Measurements from ENCODE around the gene DRGX. TPM values are rescaled to one million over a fixed set of nuclear protein-coding genes. Genes with fewer than 3 reads are reported as not detected.

DRGX gene
- polyA plus RNA-seq, 3 donors = 0.09 TPM; not detected in 2

DNA sequence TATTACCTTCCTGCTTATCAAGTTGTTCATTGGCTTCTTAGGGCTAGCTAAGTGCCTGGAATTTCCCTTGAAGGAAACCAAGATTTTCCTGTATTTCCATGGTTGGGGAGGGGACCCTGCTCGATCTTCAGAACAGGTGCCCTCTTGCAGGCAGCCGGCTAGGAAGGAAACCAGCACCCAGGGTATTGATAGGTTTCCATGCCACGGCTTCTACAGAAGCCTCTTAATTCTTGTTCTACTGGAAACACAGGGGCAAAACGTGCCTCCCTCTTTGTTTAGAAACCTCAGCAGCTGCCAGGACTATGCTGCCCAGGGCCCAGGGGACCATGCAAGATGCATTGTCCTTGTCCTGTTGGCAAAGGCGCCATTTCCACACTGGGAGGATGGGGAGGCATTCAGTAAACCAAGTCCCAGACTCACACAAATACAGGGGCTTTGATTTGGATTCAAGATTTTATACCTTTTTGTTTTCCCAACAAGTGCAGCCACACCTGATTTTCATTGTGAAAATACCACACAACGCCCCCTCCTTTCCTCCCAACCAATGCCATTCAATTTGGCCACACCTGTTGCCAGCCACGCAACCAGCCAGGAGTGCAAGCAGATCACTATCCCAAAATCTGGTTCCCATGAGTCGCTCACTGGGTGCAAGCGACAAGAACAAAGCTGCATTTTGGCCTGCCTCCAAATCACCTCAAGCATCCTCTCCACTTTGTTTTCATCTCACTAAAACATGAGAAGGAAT lies 67.3 kb downstream of the DRGX start:
- DNase-seq (ENCODE audit: extremely low read depth in 1 of 11, low read depth in 9 of 11, low spot score in 4 of 11) = no peak

DNA sequence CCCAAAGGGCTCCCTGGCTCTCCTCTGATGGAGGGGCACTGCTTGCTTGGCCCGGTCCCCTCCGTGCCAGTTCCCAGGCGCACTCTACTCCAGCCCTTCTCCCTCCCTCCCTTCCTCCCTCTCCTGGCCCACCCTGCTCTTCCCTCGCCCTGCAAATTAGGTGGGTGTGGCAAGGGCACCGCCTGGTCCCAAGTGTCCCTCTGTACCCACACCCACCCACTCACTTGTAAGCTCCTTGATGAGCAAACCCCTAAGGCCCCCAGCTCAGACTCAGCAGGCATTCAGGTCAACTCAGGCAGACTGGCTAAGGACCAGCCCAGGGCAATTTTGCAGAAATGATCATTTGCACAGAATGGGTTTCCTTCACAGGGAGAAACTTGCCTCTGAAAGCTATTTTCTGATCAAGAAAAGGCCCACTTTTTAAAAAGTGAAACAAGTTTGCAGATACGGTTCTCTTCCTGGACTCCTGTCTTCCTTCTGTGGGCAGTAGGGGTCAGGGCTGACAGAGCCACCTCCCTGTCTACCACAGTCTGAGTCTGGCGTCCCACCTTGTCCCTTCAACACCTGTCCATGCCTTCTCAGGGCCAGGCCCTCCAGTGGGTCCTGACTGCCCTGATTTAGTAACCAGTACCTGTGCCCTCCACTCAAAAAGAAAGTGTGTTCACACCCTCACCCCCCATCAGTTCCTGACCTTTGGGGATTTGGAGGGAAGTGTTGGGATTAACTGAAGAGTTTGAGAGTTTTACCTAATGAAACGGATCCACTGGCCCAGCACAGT lies 68.7 kb downstream of the DRGX start:
- DNase-seq (ENCODE audit: extremely low read depth in 1 of 11, low read depth in 9 of 11, low spot score in 4 of 11) = no peak

DNA sequence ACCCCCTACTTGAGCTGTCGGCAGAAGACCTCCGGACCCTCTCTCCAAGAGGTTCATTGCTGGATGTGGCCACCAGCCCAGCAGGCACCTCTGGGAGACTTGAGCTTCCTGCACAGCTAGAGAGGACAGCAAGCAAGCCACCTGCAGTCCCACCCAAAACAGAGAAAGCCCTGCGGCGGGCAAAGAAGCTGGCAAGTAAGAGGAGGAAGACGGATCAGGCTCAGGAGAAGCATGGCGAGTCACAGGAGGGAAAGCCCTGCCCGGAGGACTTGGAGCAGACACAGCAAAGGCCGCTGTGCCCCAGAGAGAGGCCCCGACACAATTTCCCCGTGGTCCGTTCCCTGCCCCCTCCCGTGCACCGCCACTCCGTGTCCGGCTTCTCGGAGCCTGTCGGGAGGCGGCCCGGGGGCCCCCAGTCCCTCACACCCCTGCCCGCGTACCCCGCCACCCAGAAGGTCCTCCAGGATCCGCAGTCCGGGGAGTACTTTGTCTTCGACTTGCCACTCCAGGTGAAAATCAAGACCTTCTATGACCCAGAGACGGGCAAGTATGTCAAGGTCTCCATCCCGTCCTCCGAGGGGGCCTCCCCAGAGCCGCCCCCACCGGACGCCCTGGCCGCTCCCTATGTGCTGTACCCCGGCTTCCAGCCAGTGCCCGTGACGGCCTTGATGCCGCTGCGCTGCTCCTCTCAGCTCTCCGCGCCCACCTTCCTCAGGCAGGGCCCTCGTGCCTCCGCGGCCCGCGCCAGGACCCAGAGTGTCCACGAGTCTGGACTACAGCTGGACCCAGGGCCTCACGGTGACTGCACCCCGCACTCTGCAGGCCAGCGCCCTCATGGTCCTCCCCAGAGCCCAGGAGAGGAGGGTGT lies 69.7 kb downstream of the DRGX start:
- DNase-seq (ENCODE audit: extremely low read depth in 1 of 11, low read depth in 9 of 11, low spot score in 4 of 11) = no peak

DNA sequence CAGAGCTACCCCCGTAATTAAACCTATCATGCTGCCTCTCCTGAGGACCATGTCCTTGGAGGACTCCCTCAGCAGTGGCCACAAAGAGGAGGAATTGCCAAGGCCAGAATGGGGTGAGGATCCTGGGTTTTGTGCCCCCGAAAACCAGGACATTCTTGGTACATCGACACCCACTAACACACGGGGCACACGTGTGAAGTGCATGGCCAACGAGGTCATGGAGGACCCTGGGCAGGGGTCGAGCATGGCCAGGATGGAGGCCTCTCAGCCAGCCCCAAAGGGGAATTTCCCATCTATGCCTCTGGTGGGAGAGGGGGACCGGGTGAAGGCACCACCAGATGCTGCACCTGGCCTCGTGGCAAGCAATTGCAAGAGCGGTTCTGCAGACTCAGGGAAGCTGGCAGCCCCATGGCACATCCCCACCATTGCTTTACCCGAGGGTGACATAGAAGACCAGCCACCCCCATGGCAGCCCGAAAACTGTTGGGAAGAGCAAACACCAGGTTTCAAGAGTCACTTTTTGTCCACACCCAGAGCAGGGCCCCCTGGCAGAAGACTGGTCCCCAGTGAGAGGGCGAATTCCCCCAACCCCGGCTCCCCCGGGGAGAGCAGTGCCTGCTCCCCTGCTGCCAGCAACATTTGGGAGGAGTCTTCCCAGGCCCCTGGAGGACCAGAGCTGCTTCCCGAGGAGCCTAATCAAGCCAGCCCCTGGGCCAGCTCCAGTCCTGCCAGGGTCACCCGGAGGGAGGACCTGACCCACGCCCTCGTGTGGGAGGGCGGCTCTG lies 70.6 kb downstream of the DRGX start:
- DNase-seq (ENCODE audit: extremely low read depth in 1 of 11, low read depth in 9 of 11, low spot score in 4 of 11) = no peak

DNA sequence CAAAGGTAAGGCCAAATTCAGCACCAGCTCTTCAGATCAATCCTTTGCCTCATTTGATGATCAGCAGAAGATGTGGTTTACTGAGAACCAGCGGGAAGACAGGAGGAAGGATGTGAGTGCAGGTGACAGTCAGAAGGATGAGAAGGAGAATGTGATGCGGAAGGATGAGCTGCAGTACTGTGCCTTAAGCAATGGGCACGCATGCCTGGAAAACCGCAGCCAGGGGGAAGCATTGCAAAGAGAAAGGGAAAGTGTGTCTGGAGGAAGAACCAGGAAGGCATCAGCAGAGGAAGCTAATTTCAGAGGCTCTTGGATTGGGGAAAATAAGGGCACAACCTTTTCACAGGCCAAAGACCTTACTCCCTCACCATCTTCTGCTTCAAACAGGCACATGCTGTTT lies 71.2 kb downstream of the DRGX start:
- DNase-seq (ENCODE audit: extremely low read depth in 1 of 11, low read depth in 9 of 11, low spot score in 4 of 11) = no peak

DNA sequence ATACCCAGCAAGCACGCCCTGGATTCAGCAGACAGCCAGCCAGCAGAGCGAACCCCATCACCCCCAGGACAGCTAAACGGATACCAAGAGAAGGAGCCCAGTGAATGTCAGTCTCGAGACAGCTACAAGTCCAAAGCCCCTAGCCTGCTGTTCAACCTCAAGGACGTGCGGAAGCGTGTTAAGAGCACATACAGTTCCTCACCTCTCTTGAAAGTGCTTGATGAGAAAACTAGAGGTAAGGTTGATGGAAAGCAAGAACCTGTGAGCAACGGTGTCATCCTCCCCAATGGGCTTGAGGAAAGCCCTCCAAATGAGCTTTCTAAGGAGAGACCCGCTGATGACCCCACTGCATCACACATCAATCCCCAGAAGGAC lies 72.0 kb downstream of the DRGX start:
- no peak for DNase-seq (ENCODE audit: extremely low read depth in 1 of 11, low read depth in 9 of 11, low spot score in 4 of 11)

DNA sequence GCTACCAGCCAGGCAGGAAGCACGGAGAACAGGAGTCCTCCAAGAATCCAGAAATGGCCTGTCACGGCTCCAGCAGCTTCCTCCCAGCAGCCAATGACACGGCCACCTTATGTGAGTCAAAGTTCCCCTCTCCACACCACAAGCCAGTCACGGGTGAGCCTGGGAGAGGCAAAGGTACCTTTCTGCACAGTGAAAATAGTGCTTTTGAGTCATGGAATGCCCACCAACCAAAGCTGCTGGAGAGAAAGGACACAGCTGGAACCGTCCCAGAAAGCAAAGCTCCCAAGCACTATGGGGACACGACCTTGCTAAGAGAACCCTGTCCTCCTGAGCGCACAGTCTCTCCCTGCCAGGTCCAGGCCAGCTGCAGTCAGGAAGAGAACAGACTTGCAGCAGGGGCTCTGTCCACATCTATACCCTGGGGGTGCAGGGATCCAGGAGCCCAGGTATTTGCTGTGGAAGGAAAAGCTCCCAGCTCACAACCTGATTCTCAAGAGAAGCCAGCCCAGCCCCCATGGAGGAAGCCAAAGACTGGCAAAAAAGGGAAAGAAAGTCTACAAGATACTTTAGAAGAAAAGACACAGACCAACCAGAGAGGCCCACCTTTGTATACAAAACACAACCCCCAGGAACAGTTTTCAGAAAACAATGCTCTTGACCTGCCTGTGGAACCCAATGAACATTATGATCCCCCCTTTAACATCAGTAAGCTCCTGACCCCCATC lies 72.6 kb downstream of the DRGX start:
- no peak for DNase-seq (ENCODE audit: extremely low read depth in 1 of 11, low read depth in 9 of 11, low spot score in 4 of 11)

DNA sequence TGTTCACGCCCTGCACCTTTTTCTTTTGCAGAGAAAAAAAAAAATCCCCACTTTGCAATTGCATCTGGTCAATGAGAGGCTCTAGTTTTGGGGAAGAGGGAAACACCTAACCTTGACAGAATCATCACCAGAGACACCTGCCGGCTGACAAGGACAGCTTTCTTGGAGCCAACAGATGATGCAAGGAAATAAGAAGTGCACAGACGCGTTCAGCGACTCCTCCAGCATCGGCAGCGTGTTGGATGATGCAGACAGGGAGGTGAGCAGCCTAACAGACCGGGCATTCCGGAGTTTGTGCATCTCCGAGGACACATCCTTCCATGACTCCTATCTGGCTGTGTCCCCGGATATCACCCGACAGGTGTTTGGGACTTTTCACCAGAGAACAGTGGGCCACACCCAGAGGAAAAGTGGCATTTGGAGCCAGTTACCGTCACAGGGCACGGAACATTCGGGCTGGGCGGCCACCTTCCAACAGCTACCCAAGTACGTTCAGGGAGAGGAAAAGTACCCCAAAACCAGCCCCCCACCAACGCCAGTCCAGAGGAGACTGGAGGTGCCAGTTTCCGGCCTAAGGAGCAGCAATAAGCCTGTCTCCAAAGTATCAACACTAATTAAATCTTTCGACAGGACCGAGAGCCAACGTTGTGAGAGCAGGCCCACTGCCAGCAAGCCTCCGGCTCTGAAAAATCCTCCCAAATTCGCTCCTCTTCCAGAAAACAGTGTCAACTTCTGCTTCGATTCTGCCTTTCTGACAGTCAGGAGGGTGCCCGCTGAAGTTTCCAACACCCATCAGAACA lies 73.3 kb downstream of the DRGX start:
- no peak for DNase-seq (ENCODE audit: extremely low read depth in 1 of 11, low read depth in 9 of 11, low spot score in 4 of 11)

GRCh38 chr10:49321021-49321420 lies 74.9 kb downstream of the DRGX start:
- DNase-seq (ENCODE audit: extremely low read depth in 1 of 11, low read depth in 9 of 11, low spot score in 4 of 11) = no peak

GRCh38 chr10:49320191-49320590 lies 75.7 kb downstream of the DRGX start:
- no peak for DNase-seq (ENCODE audit: extremely low read depth in 1 of 11, low read depth in 9 of 11, low spot score in 4 of 11)

DNA sequence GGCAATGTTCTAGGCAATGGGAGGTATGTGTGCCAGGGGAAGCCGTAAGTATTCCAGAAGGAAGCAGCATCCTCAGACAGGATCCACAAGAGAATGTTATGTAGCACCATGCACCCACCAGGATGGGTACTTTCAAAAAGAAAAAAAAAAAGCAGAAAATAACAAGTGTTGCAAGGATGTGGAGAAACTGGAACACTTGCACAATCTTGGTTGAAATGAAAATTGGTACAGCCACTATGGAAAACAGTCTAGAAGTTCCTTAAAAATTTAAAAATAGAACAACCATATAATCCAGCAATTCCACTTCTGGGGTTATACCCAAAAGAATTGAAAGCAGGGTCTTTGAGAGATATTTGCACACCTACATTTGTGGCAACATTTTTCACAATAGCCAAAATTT lies 76.7 kb downstream of the DRGX start:
- DNase-seq (ENCODE audit: extremely low read depth in 1 of 11, low read depth in 9 of 11, low spot score in 4 of 11) = no peak

DNA sequence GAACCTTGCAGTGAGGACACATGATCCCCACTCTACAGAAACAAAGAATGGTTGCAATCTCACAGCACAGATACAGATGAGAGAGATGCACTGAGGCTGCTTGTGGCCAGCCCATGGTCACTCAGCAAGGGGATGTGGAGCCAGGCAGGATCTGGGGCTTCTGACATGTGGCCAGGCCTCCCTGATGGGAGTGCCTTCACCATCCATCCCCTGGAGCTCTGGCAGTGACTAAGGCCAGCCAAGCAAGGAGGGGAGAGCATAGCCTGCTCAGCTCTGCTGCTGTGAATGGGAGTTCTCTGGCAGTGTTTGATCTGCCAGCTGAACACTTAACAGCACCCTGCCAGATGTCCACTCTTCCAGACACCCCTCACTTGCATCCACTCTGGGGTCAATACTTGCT lies 77.1 kb downstream of the DRGX start:
- no peak for DNase-seq (ENCODE audit: extremely low read depth in 1 of 11, low read depth in 9 of 11, low spot score in 4 of 11)

DNA sequence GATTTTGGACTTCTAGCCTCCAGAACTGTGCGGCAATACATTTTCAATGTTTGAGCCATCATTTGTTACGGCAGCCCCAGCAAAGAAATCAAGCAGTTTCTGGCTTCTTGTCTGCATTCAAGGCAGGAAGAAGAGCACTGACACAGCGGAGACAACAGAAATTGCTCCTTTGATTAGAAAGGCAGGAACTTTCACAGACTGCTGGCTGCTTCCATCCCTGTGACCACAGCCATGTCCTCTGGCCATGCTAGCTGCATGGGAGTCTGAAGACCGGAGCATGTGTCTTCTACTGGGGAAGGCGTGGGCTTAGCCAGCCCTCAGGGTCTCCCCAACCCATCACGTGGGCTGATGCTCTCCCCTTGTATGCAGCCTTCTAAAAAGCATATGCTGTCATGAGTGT lies 77.9 kb downstream of the DRGX start:
- no peak for DNase-seq (ENCODE audit: extremely low read depth in 1 of 11, low read depth in 9 of 11, low spot score in 4 of 11)

DNA sequence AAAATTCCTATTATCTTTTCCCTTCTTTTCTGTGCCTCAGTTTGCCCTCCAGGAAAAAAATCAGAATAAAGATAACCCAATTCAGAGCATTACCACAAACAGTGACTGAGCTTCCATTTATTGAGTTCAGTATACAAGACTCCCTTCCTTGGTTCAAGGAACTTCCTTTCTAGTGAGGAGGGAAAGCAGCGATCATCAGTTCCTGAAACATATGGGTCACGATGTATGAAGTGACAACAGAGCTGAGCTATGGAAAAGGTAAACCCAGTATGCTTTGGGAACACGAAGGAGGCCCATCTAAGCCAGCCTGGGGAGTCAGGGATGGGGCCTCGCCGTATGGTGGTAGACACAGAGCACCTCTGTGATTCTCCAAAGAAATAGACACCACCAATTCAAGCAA lies 81.1 kb downstream of the DRGX start:
- no peak for DNase-seq (ENCODE audit: extremely low read depth in 1 of 11, low read depth in 9 of 11, low spot score in 4 of 11)
